CD14-positive monocyte (primary cell): ENCODE results near the gene SDK1. TPM values are rescaled to one million over a fixed set of nuclear protein-coding genes. Genes with fewer than 3 reads are reported as not detected.

Experiments used
- DNase-seq, 3 donors: peaks; one replicate each; pipeline ENCODE4 v3.0.0-alpha.2; 2011 to 2022
- H2AFZ ChIP-seq: 2 replicates; pipeline ENCODE4 v1.6.0; 2012; ENCODE audit warnings: mild to moderate bottlenecking, low read depth, low read length, inconsistent platforms; ENCODE audit not compliant: insufficient read depth, poor library complexity, severe bottlenecking
- H3K27ac ChIP-seq, 2 donors: 1 replicate in 1 of 2; 2 replicates in 1 of 2; pipeline ENCODE4 v1.5.1; 2012 to 2013; ENCODE audit warnings: low read length in 2 of 2, control low read depth in 1 of 2, inconsistent platforms in 1 of 2, low read depth in 1 of 2, mild to moderate bottlenecking in 1 of 2
- H3K27me3 ChIP-seq, 2 donors: one replicate each; pipeline versions ENCODE4 v1.6.0 to v1.6.1; 2011 to 2013; ENCODE audit warnings: low read length in 2 of 2; ENCODE audit not compliant: control insufficient read depth in 2 of 2, insufficient read depth in 2 of 2
- H3K36me3 ChIP-seq, 2 donors: replicated peaks in 1 of 2; 1 replicate in 1 of 2; 2 replicates in 1 of 2; pipeline versions ENCODE4 v1.5.1 to v1.6.1; 2012 to 2013; ENCODE audit warnings: low read length in 2 of 2, control low read depth in 1 of 2, inconsistent platforms in 1 of 2, mild to moderate bottlenecking in 1 of 2; ENCODE audit not compliant: insufficient read depth in 2 of 2, control insufficient read depth in 1 of 2
- H3K4me1 ChIP-seq, 2 donors: 1 replicate in 1 of 2; 2 replicates in 1 of 2; pipeline versions ENCODE4 v1.5.1 to v1.6.1; 2012 to 2013; ENCODE audit warnings: low read length in 2 of 2, control low read depth in 1 of 2, inconsistent platforms in 1 of 2, mild to moderate bottlenecking in 1 of 2, moderate library complexity in 1 of 2; ENCODE audit not compliant: insufficient read depth in 2 of 2, control insufficient read depth in 1 of 2
- H3K4me2 ChIP-seq: replicated peaks from 2 replicates; pipeline ENCODE3; 2012; ENCODE audit warnings: low read length, moderate library complexity, mild to moderate bottlenecking; ENCODE audit not compliant: poor library complexity, severe bottlenecking; ENCODE audit errors: extremely low read depth
- H3K4me3 ChIP-seq, 3 experiments: fragments of 200-600 bp in 1 of 3; sonication (generic) in 1 of 3; replicated peaks in 1 of 3; 1 replicate in 2 of 3; 2 replicates in 1 of 3; pipeline ENCODE4 v1.5.1; 2011 to 2013; ENCODE audit warnings: low read length in 3 of 3, mild to moderate bottlenecking in 3 of 3, control low read depth in 2 of 3, low read depth in 2 of 3, inconsistent platforms in 1 of 3, moderate library complexity in 1 of 3
- H3K79me2 ChIP-seq: 2 replicates; pipeline ENCODE4 v1.6.0; 2012; ENCODE audit warnings: mild to moderate bottlenecking, control low read depth, inconsistent platforms, low read length, moderate library complexity; ENCODE audit not compliant: insufficient read depth
- H3K9ac ChIP-seq: 2 replicates; pipeline ENCODE4 v1.6.0; 2017; ENCODE audit warnings: low read length, mild to moderate bottlenecking; ENCODE audit not compliant: insufficient read depth, poor library complexity, severe bottlenecking
- H3K9me3 ChIP-seq, 2 donors: replicated peaks in 1 of 2; 1 replicate in 1 of 2; 2 replicates in 1 of 2; pipeline versions ENCODE4 v1.5.1 to v1.6.1; 2012 to 2013; ENCODE audit warnings: low read length in 2 of 2, control low read depth in 1 of 2; ENCODE audit not compliant: control insufficient read depth in 1 of 2, insufficient read depth in 1 of 2
- H4K20me1 ChIP-seq: 2 replicates; pipeline ENCODE4 v1.6.0; 2012; ENCODE audit warnings: mild to moderate bottlenecking, low read length, control low read depth, moderate library complexity; ENCODE audit not compliant: insufficient read depth
- H3K27ac Mint-ChIP-seq, 7 donors: one replicate each; pipeline ENCODE4 v1.8.0; 2020; ENCODE audit warnings: mild to moderate bottlenecking in 7 of 7, mixed read lengths in 7 of 7, moderate library complexity in 6 of 7, inconsistent platforms in 2 of 7
- H3K27me3 Mint-ChIP-seq, 3 donors: one replicate each; pipeline ENCODE4 v1.8.0; 2021 to 2022; ENCODE audit warnings: low read depth in 3 of 3, mild to moderate bottlenecking in 3 of 3, mixed read lengths in 3 of 3, moderate library complexity in 3 of 3, inconsistent platforms in 1 of 3
- H3K36me3 Mint-ChIP-seq, 2 donors: one replicate each; pipeline ENCODE4 v1.8.0; 2020; ENCODE audit warnings: mixed read lengths in 2 of 2, inconsistent platforms in 1 of 2, mild to moderate bottlenecking in 1 of 2
- H3K4me1 Mint-ChIP-seq: one replicate; pipeline ENCODE4 v1.8.0; 2020; ENCODE audit warnings: mild to moderate bottlenecking, mixed read lengths
- H3K4me3 Mint-ChIP-seq, 2 donors: one replicate each; pipeline ENCODE4 v1.8.0; 2020; ENCODE audit warnings: mild to moderate bottlenecking in 2 of 2, mixed read lengths in 2 of 2, moderate library complexity in 1 of 2
- H3K9me3 Mint-ChIP-seq, 7 donors: one replicate each; pipeline ENCODE4 v1.8.0; 2020 to 2022; ENCODE audit warnings: mixed read lengths in 7 of 7, mild to moderate bottlenecking in 6 of 7, moderate library complexity in 6 of 7, inconsistent platforms in 2 of 7
- WGBS: methylation state at CpG from one replicate; pipeline ENCODE4 v1.1.5; 2013; ENCODE audit warnings: missing lambda C conversion rate; ENCODE audit not compliant: insufficient coverage; 5-methylcytosine and 5-hydroxymethylcytosine counted together
- intact Hi-C, 2 donors: fragments of 100-400 bp; cut with micrococcal nuclease; formaldehyde crosslinking; loops; one replicate each; pipeline versions ENCODE4 v1.15.0 to v1.15.1; 2023
- polyA plus RNA-seq, 3 donors: library from polyadenylated mRNA; depleted of rRNA in 1 of 3; unstranded in 2 of 3; stranded (reverse) in 1 of 3; fragments of 300-500 nt in 2 of 3; fragments of >200 nt in 1 of 3; fragmentation: Illumina TruSeq in 2 of 3; gene quantifications; 1 replicate in 2 of 3; 2 replicates in 1 of 3; pipeline ENCODE4 v1.2.3, GENCODE V29; 2012 to 2021
- TF ChIP-seq, protein P1 (sequence below): fragments of 200-600 bp; IDR thresholded peaks from one replicate; pipeline ENCODE4 v1.8.0; 2022; ENCODE audit warnings: antibody characterized with exemption, mild to moderate bottlenecking

Gene SDK1
- polyA plus RNA-seq, 3 donors = 0.01 TPM; not detected in 2

- H3K36me3 Mint-ChIP-seq = no peaks in the 10 kb centered on the region
- intact Hi-C loops = no loop called here
- H3K9ac ChIP-seq = no peak overlapping the region
- no peak for DNase-seq
- H3K4me2 ChIP-seq = no peak overlapping the region
- H3K4me1 Mint-ChIP-seq = no peaks in the 10 kb centered on the region
- no peak overlapping the region for H3K4me3 Mint-ChIP-seq
- H3K36me3 ChIP-seq = no peaks in the 10 kb centered on the region
- no peak overlapping the region for H3K27ac ChIP-seq
- H3K9me3 ChIP-seq = peaks cover 13 to 21% of the 10 kb centered on the region in 2 donors
- H3K9me3 Mint-ChIP-seq = peaks cover 11 to 41% (median 27%) of the 10 kb centered on the region in 7 donors
- no peaks in the 10 kb centered on the region for H3K79me2 ChIP-seq
- TF ChIP-seq, protein P1, sequence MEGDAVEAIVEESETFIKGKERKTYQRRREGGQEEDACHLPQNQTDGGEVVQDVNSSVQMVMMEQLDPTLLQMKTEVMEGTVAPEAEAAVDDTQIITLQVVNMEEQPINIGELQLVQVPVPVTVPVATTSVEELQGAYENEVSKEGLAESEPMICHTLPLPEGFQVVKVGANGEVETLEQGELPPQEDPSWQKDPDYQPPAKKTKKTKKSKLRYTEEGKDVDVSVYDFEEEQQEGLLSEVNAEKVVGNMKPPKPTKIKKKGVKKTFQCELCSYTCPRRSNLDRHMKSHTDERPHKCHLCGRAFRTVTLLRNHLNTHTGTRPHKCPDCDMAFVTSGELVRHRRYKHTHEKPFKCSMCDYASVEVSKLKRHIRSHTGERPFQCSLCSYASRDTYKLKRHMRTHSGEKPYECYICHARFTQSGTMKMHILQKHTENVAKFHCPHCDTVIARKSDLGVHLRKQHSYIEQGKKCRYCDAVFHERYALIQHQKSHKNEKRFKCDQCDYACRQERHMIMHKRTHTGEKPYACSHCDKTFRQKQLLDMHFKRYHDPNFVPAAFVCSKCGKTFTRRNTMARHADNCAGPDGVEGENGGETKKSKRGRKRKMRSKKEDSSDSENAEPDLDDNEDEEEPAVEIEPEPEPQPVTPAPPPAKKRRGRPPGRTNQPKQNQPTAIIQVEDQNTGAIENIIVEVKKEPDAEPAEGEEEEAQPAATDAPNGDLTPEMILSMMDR = no peak
- H2AFZ ChIP-seq = no peak overlapping the region
- H3K4me1 ChIP-seq = no peaks in the 10 kb centered on the region
- peaks cover 0 to 6% (median 1%) of the 10 kb centered on the region in 3 donors for H3K27me3 Mint-ChIP-seq
- 35% methylated on average over 5 of the region's 8 CpGs for WGBS
- no peaks in the 10 kb centered on the region for H3K27me3 ChIP-seq
- H3K4me3 ChIP-seq = no peak overlapping the region
- H4K20me1 ChIP-seq = no peaks in the 10 kb centered on the region
- H3K27ac Mint-ChIP-seq = no peak overlapping the region
Observed at GRCh38 chr7:4123823-4124222, 822.8 kb downstream of the SDK1 start.

- H3K4me2 ChIP-seq = no peak overlapping the region
- H3K9me3 ChIP-seq = peaks cover 11 to 20% of the 10 kb centered on the region in 2 donors
- intact Hi-C loops = no loop called here
- H3K9me3 Mint-ChIP-seq = peaks cover 11 to 37% (median 27%) of the 10 kb centered on the region in 7 donors
- no peaks in the 10 kb centered on the region for H3K36me3 ChIP-seq
- no peaks in the 10 kb centered on the region for H3K4me1 Mint-ChIP-seq
- no peak overlapping the region for H3K9ac ChIP-seq
- no peak overlapping the region for H3K4me3 Mint-ChIP-seq
- H3K36me3 Mint-ChIP-seq = no peaks in the 10 kb centered on the region
- no peaks in the 10 kb centered on the region for H3K4me1 ChIP-seq
- H3K4me3 ChIP-seq = no peak overlapping the region
- no peaks in the 10 kb centered on the region for H3K79me2 ChIP-seq
- WGBS = 92% methylated on average over 4 of the region's 5 CpGs
- H3K27ac Mint-ChIP-seq = no peak overlapping the region
- no peak overlapping the region for H3K27ac ChIP-seq
- H3K27me3 ChIP-seq = no peaks in the 10 kb centered on the region
- no peak overlapping the region for H2AFZ ChIP-seq
- no peak for DNase-seq
- H3K27me3 Mint-ChIP-seq = peaks cover 0 to 6% (median 1%) of the 10 kb centered on the region in 3 donors
- TF ChIP-seq, protein P1 = peak; percentile 9
- H4K20me1 ChIP-seq = no peaks in the 10 kb centered on the region
Observed at GRCh38 chr7:4124556-4125477, 823.8 kb downstream of the SDK1 start.
